Heart left ventricle (tissue), 13 donors: ENCODE data around the gene DPH3.

Experiments
- CTCF ChIP-seq, 12 donors: fragments of 200-600 bp; sonication (generic) in 4 of 12; IDR thresholded peaks; one replicate each; pipeline versions ENCODE4 v1.5.0 to v1.8.0; 2018 to 2022; ENCODE audit warnings: antibody characterized with exemption in 12 of 12, mild to moderate bottlenecking in 5 of 12
- POLR2A ChIP-seq, 2 donors: fragments of 450-650 bp; IDR thresholded peaks; one replicate each; pipeline ENCODE4 v1.6.1; 2017; ENCODE audit warnings: antibody characterized with exemption in 2 of 2, mild to moderate bottlenecking in 2 of 2, moderate library complexity in 2 of 2
- donor health status: ischemic (EF 13 %, LVEDD 7.1; RV severe dilation, severe dysfunction).
- donor health status: DM: no; HTN: yes; CAD: no.
- donor health status: DM: no; HTN: no; CAD: no.
- donor health status: ischemic (EF 25% LVEDD 6.9; RV normal size, moderate dysfunction).
- donor health status: ischemic (EF 25% LVEDD 5.7; RV mildly dilated, moderate dysfunction).
- donor health status: ischemic (EF 35%, LVEDD 5.7; RV mildly dilated, moderate dysfunction).
- donor health status: nonischemic (EF 11% LVEDD 7.7; RV severe dilation, severe dysfunction).
- donor health status: DM: yes; HTN: yes; CAD: no.
- donor health status: PGD.
- donor health status: ischemic (EF 29% LVEDD 5.4; RV normal size, mild dysfunction).
- donor health status: nonischemic (EF 23%, LVEDD 6.1; RV moderate dilation, normal function).

- TF ChIP-seq CTCF (IDR thresholded peaks at IDR 0.05) (no peak), POLR2A (IDR thresholded peaks at IDR 0.05) (no peak)
Observed at GRCh38 chr3:16240229-16241023, 24.3 kb downstream of the DPH3 start.
